MM.1S (cell line): Measurements from ENCODE around the gene AATK.

Source experiments
- DNase-seq: peaks from one replicate; pipeline ENCODE4 v3.0.0-alpha.2; 2015
- H2AFZ ChIP-seq: fragments of 300-600 bp; sonication (generic); 2 replicates; pipeline ENCODE4 v1.6.0; 2016; ENCODE audit warnings: antibody characterized with exemption, low read length
- H3F3A ChIP-seq: fragments of 300-600 bp; sonication (generic); 2 replicates; pipeline ENCODE4 v1.6.1; 2016; ENCODE audit warnings: mild to moderate bottlenecking, antibody characterized with exemption, low read length, moderate library complexity, mixed read lengths; ENCODE audit not compliant: insufficient read depth
- H3K27ac ChIP-seq: fragments of 300-600 bp; sonication (generic); 2 replicates; pipeline ENCODE4 v1.5.1; 2016; ENCODE audit warnings: mild to moderate bottlenecking, low read length
- H3K27me3 ChIP-seq: fragments of 300-600 bp; sonication (generic); replicated peaks from 2 replicates; pipeline ENCODE4 v1.6.0; 2016; ENCODE audit warnings: low read length; ENCODE audit not compliant: insufficient read depth
- H3K36me3 ChIP-seq: fragments of 300-600 bp; sonication (generic); replicated peaks from 2 replicates; pipeline ENCODE4 v1.6.1; 2016; ENCODE audit warnings: mild to moderate bottlenecking, low read length, mixed read lengths; ENCODE audit not compliant: insufficient read depth
- H3K4me1 ChIP-seq: fragments of 300-600 bp; sonication (generic); 2 replicates; pipeline ENCODE4 v1.6.1; 2016; ENCODE audit warnings: low read length, mixed read lengths
- H3K4me2 ChIP-seq: fragments of 300-600 bp; sonication (generic); 2 replicates; pipeline ENCODE4 v1.6.0; 2016; ENCODE audit warnings: low read depth, low read length
- H3K4me3 ChIP-seq: fragments of 300-600 bp; sonication (generic); 2 replicates; pipeline ENCODE4 v1.5.1; 2016; ENCODE audit warnings: low read length, mixed read lengths
- H3K79me2 ChIP-seq: fragments of 300-600 bp; sonication (generic); 2 replicates; pipeline ENCODE4 v1.6.1; 2016; ENCODE audit warnings: mixed run types, low read length, mixed read lengths
- H3K9ac ChIP-seq: fragments of 300-600 bp; sonication (generic); 2 replicates; pipeline ENCODE4 v1.6.1; 2016; ENCODE audit warnings: low read length, mixed read lengths
- H3K9me2 ChIP-seq: fragments of 300-600 bp; sonication (generic); replicated peaks from 2 replicates; pipeline ENCODE4 v1.6.1; 2016; ENCODE audit warnings: mild to moderate bottlenecking, low read length, mixed read lengths; ENCODE audit not compliant: insufficient read depth
- H3K9me3 ChIP-seq: fragments of 300-600 bp; sonication (generic); replicated peaks from 2 replicates; pipeline ENCODE4 v1.6.1; 2016; ENCODE audit warnings: mild to moderate bottlenecking, low read length, mixed read lengths; ENCODE audit not compliant: insufficient read depth
- H4K20me1 ChIP-seq: fragments of 300-600 bp; sonication (generic); 2 replicates; pipeline ENCODE4 v1.6.1; 2016; ENCODE audit warnings: mild to moderate bottlenecking, low read length, moderate library complexity, mixed read lengths; ENCODE audit not compliant: insufficient read depth
- CTCF ChIP-seq: fragments of 300-600 bp; sonication (generic); IDR thresholded peaks from 2 replicates; pipeline ENCODE4 v1.5.1; 2016; ENCODE audit warnings: antibody characterized with exemption, low read length, mixed read lengths
- EZH2 ChIP-seq: fragments of 300-600 bp; sonication (generic); optimal IDR thresholded peaks from 2 replicates; pipeline ENCODE3; 2017; ENCODE audit warnings: low read depth, mild to moderate bottlenecking, antibody characterized with exemption, low read length, mixed read lengths
- EZH2phosphoT487 ChIP-seq: fragments of 300-600 bp; sonication (generic); IDR thresholded peaks from 2 replicates; pipeline ENCODE4 v1.6.1; 2018; ENCODE audit warnings: antibody characterized with exemption, low read length

The AATK gene

DNA sequence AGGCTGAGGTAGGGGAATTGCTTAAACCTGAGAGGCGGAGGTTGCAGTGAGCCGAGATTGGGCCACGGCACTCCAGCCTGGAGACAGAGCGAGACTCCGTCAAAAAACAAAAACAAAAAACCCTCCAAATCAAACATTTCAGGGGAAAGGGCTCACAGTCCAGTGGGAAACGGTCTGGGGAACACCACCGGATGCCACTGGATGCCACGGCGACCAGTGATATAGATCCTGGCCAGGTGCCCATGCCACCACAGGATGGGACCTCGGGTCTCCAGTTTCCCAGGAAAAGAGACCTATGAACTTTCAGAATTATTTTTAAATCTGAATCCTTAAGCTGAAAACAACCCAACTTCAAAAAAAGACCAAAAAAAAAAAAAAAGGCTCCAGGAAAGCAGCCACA lies 44.4 kb upstream of the AATK start:
- H3F3A ChIP-seq: no peaks in the 10 kb centered on the region
- DNase-seq: no peak
- H3K4me2 ChIP-seq: no peak overlapping the region
- H2AFZ ChIP-seq: no peak overlapping the region
- H3K79me2 ChIP-seq: no peaks in the 10 kb centered on the region
- no peaks in the 10 kb centered on the region for H3K36me3 ChIP-seq
- TF ChIP-seq CTCF (no peak), EZH2 (no peak), EZH2phosphoT487 (no peak)
- no peak overlapping the region for H3K27ac ChIP-seq
- H3K9ac ChIP-seq: no peak overlapping the region
- no peaks in the 10 kb centered on the region for H3K27me3 ChIP-seq
- no peaks in the 10 kb centered on the region for H3K4me1 ChIP-seq
- H3K9me2 ChIP-seq: no peaks in the 10 kb centered on the region
- no peak overlapping the region for H3K4me3 ChIP-seq
- no peaks in the 10 kb centered on the region for H4K20me1 ChIP-seq
- H3K9me3 ChIP-seq: no peaks in the 10 kb centered on the region

GRCh38 chr17:81209141-81209540 lies 43.1 kb upstream of the AATK start:
- Histone ChIP-seq H3K4me1 (no peaks in the 10 kb centered on the region), H3K36me3 (no peaks in the 10 kb centered on the region), H3K9ac (no peak overlapping the region), H2AFZ (no peak overlapping the region), H3K9me3 (no peaks in the 10 kb centered on the region), H4K20me1 (no peaks in the 10 kb centered on the region), H3K79me2 (no peaks in the 10 kb centered on the region), H3K27ac (no peak overlapping the region), H3F3A (no peaks in the 10 kb centered on the region), H3K9me2 (no peaks in the 10 kb centered on the region), H3K27me3 (no peaks in the 10 kb centered on the region), H3K4me3 (no peak overlapping the region), H3K4me2 (no peak overlapping the region)
- no peak for DNase-seq
- no peak for TF ChIP-seq EZH2phosphoT487

DNA sequence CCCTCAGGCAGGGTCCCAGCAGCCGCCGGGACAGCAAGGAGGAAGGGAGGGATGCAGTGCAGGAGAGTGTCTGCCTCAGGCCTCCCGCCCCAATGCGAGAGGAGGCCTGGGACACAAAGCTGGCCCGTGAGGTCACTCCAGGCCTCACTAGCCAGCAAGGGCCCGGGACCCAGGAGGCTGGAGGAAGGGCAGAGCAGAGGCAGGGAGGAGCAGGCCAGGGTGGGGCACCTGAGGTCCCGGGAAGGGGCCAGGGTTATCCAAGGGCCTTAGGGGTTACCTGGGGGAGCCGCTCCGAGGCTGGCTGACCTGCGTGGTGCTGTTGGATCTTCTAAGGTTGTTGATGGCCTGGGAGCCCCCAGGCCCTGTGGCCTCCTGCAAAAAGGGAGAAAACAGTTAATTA lies 42.6 kb upstream of the AATK start:
- no peaks in the 10 kb centered on the region for H3K27me3 ChIP-seq
- no peaks in the 10 kb centered on the region for H3K9me2 ChIP-seq
- no peak for TF ChIP-seq EZH2phosphoT487
- TF ChIP-seq EZH2: no peak
- no peak for TF ChIP-seq CTCF
- H3K27ac ChIP-seq: no peak overlapping the region
- H3K4me1 ChIP-seq: no peaks in the 10 kb centered on the region
- H3K4me3 ChIP-seq: no peak overlapping the region
- no peaks in the 10 kb centered on the region for H3K36me3 ChIP-seq
- no peak overlapping the region for H3K4me2 ChIP-seq
- H3F3A ChIP-seq: no peaks in the 10 kb centered on the region
- no peak for DNase-seq
- no peaks in the 10 kb centered on the region for H3K9me3 ChIP-seq
- H3K9ac ChIP-seq: no peak overlapping the region
- H3K79me2 ChIP-seq: no peaks in the 10 kb centered on the region
- no peak overlapping the region for H2AFZ ChIP-seq
- H4K20me1 ChIP-seq: no peaks in the 10 kb centered on the region

GRCh38 chr17:81207610-81208581 lies 41.9 kb upstream of the AATK start:
- Histone ChIP-seq H3K4me1 (no peaks in the 10 kb centered on the region), H3K36me3 (no peaks in the 10 kb centered on the region), H3K27ac (no peak overlapping the region)

More at GRCh38 chr17:81207610-81208581, 41.9 kb upstream of the AATK start:
- Histone ChIP-seq H3K9ac (no peak overlapping the region), H3K79me2 (no peaks in the 10 kb centered on the region), H3K27me3 (no peaks in the 10 kb centered on the region), H3F3A (no peaks in the 10 kb centered on the region), H3K4me2 (no peak overlapping the region), H2AFZ (no peak overlapping the region), H3K9me3 (no peaks in the 10 kb centered on the region), H3K4me3 (no peak overlapping the region), H4K20me1 (no peaks in the 10 kb centered on the region), H3K9me2 (no peaks in the 10 kb centered on the region)
- no peak for TF ChIP-seq EZH2phosphoT487
- no peak for TF ChIP-seq EZH2
- TF ChIP-seq CTCF: no peak
- no peak for DNase-seq
